GM12878 (cell line): ENCODE measurements around the gene HSPBAP1. TPM values are rescaled to one million over a fixed set of nuclear protein-coding genes. Genes with fewer than 3 reads are reported as not detected.

Source experiments
- ATAC-seq: fragments of 200-7000 bp; cut with Tn5 transposase; 3 replicates; pipeline ENCODE4 v1.9.1; 2020; ENCODE audit warnings: mild to moderate bottlenecking, moderate library complexity
- BruUV-seq: library from RNA; stranded (reverse); fragments of 400-500 nt; replicated peaks from 2 replicates; lab custom pipeline; 2021; lab: Mats Ljungman, UMichigan
- CTCF ChIA-PET: fragments of 300-600 bp; sonication (Branson Sonifier 250); formaldehyde crosslinking; extraction: SDS; loops from one replicate; lab custom pipeline; 2021; ENCODE audit warnings: inconsistent platforms; lab: Yijun Ruan, JAX
- POLR2A ChIA-PET: fragments of 350-600 bp; formaldehyde crosslinking; extraction: SDS; loops from one replicate; lab custom pipeline; 2021; ENCODE audit warnings: inconsistent platforms; lab: Charles Lee
- RAD21 ChIA-PET: fragments of 300-600 bp; sonication (Branson Sonifier 250); formaldehyde crosslinking; loops from one replicate; lab custom pipeline; 2023; ENCODE audit warnings: antibody characterized with exemption; ENCODE audit not compliant: unreplicated experiment; lab: Charles Lee
- SMC1A ChIA-PET: fragments of 300-600 bp; sonication (Branson Sonifier 250); formaldehyde crosslinking; loops from one replicate; lab custom pipeline; 2023; ENCODE audit not compliant: unreplicated experiment, uncharacterized antibody; lab: Charles Lee
- DNase-seq: peaks from one replicate; pipeline ENCODE4 v3.0.0-alpha.2; 2011; ENCODE audit warnings: low read depth, low spot score
- FAIRE-seq: peaks from 3 replicates; lab custom pipeline; 2011; peaks lifted over from hg19 to GRCh38; lab: Jason Lieb, UNC
- H2AFZ ChIP-seq: 2 replicates; pipeline ENCODE4 v1.6.0; 2011; ENCODE audit warnings: low read depth, low read length, control low read depth; ENCODE audit not compliant: control insufficient read depth
- H3K27ac ChIP-seq: 2 replicates; pipeline ENCODE4 v1.5.1; 2011; ENCODE audit warnings: control low read depth; ENCODE audit not compliant: control insufficient read depth, insufficient read depth
- H3K27me3 ChIP-seq, 2 experiments: replicated peaks in 1 of 2; 2 replicates each; pipeline versions ENCODE4 v1.6.0 to v1.6.1; 2011; ENCODE audit warnings: low read length in 1 of 2; ENCODE audit not compliant: control insufficient read depth in 2 of 2, insufficient read depth in 2 of 2
- H3K36me3 ChIP-seq, 2 experiments: 2 replicates each; pipeline ENCODE4 v1.5.1; 2011; ENCODE audit warnings: low read length in 1 of 2; ENCODE audit not compliant: control insufficient read depth in 2 of 2, insufficient read depth in 2 of 2
- H3K4me1 ChIP-seq: 2 replicates; pipeline ENCODE4 v1.6.1; 2011; ENCODE audit warnings: mild to moderate bottlenecking, low read length, moderate library complexity, mixed read lengths; ENCODE audit not compliant: control insufficient read depth, insufficient read depth
- H3K4me2 ChIP-seq: 2 replicates; pipeline ENCODE4 v1.6.0; 2011; ENCODE audit warnings: control low read depth; ENCODE audit not compliant: control insufficient read depth, insufficient read depth
- H3K4me3 ChIP-seq: fragments of 200-600 bp; sonication (generic); 2 replicates; pipeline ENCODE4 v1.5.1; 2016
- H3K79me2 ChIP-seq: 2 replicates; pipeline ENCODE4 v1.6.0; 2011; ENCODE audit warnings: low read length; ENCODE audit not compliant: control insufficient read depth, insufficient read depth
- H3K9ac ChIP-seq: 2 replicates; pipeline ENCODE4 v1.8.0; 2011; ENCODE audit warnings: low read length, control low read depth, mixed read lengths; ENCODE audit not compliant: control insufficient read depth, insufficient read depth
- H3K9me3 ChIP-seq: replicated peaks from 3 replicates; pipeline ENCODE4 v1.5.1; 2011; ENCODE audit warnings: mild to moderate bottlenecking, low read length; ENCODE audit not compliant: control insufficient read depth, insufficient read depth
- H4K20me1 ChIP-seq: 2 replicates; pipeline ENCODE4 v1.6.0; 2011; ENCODE audit not compliant: control insufficient read depth, insufficient read depth
- E4F1 ChIP-seq: fragments of 450-650 bp; IDR thresholded peaks from 2 replicates; pipeline ENCODE4 v1.6.1; 2018; ENCODE audit warnings: borderline replicate concordance, mild to moderate bottlenecking; ENCODE audit not compliant: partially characterized antibody
- ELK1 ChIP-seq: IDR thresholded peaks from 2 replicates; pipeline ENCODE4 v1.6.1; 2012; ENCODE audit warnings: low read depth, low read length, improper control_type of control experiment
- HCFC1 ChIP-seq: fragments of 150-350 bp; IDR thresholded peaks from 2 replicates; pipeline ENCODE4 v1.6.1; 2014; ENCODE audit warnings: low read length
- MLLT1 ChIP-seq: fragments of 450-650 bp; IDR thresholded peaks from 2 replicates; pipeline ENCODE4 v1.6.1; 2016; ENCODE audit warnings: mild to moderate bottlenecking
- MTA3 ChIP-seq: IDR thresholded peaks from 2 replicates; pipeline ENCODE4 v1.6.1; 2012; ENCODE audit warnings: low read length, inconsistent platforms, borderline replicate concordance
- NR2C2 ChIP-seq: IDR thresholded peaks from 2 replicates; pipeline ENCODE4 v1.6.1; 2011; ENCODE audit warnings: borderline replicate concordance, low read depth; ENCODE audit not compliant: control insufficient read depth, insufficient read length
- PKNOX1 ChIP-seq: fragments of 450-650 bp; IDR thresholded peaks from 2 replicates; pipeline ENCODE4 v1.6.1; 2016; ENCODE audit warnings: mild to moderate bottlenecking
- PML ChIP-seq: IDR thresholded peaks from 2 replicates; pipeline ENCODE4 v1.6.1; 2012; ENCODE audit warnings: low read length, inconsistent platforms
- SP1 ChIP-seq: IDR thresholded peaks from one replicate; pipeline ENCODE4 v1.6.1; 2011; ENCODE audit warnings: low read depth, low read length
- SUPT20H ChIP-seq: IDR thresholded peaks from 2 replicates; pipeline ENCODE4 v1.6.1; 2011; ENCODE audit warnings: low read depth, mild to moderate bottlenecking, low read length, moderate library complexity, borderline replicate concordance; ENCODE audit not compliant: control insufficient read depth
- TAF1 ChIP-seq: IDR thresholded peaks from 2 replicates; pipeline ENCODE4 v1.6.1; 2011; ENCODE audit warnings: mild to moderate bottlenecking, low read depth, low read length, borderline replicate concordance
- ZBTB4 ChIP-seq: fragments of 450-650 bp; formaldehyde crosslinking; IDR thresholded peaks from 2 replicates; pipeline ENCODE4 v1.4.0; 2022; ENCODE audit warnings: mild to moderate bottlenecking, moderate library complexity
- WGBS: methylation state at CpG from one replicate; pipeline ENCODE4 v1.1.6; 2016; ENCODE audit warnings: low lambda C conversion rate; ENCODE audit not compliant: insufficient replicate concordance, insufficient coverage; ENCODE audit errors: missing lambda C conversion rate; 5-methylcytosine and 5-hydroxymethylcytosine counted together
- in situ Hi-C: fragments of 300-500 bp; cut with MboI; formaldehyde crosslinking; loops from 9 replicates; pipeline ENCODE4 v1.14.3; 2018; ENCODE audit warnings: mixed read lengths
- intact Hi-C: fragments of 100-400 bp; cut with micrococcal nuclease; formaldehyde crosslinking; loops from one replicate; pipeline ENCODE4 v1.14.2; 2022; ENCODE audit not compliant: unreplicated experiment
- polyA plus RNA-seq, 11 experiments: library from polyadenylated mRNA; depleted of rRNA in 4 of 11; unstranded in 6 of 11; stranded (reverse) in 5 of 11; fragments of >200 nt; fragmentation: Nextera tagmentation in 4 of 11; fragmentation: Illumina TruSeq in 1 of 11; extraction: Ambion mirVana in 4 of 11; extraction: Trizol in 1 of 11; gene quantifications; 1 replicate in 1 of 11; 2 replicates in 10 of 11; pipeline versions ENCODE4 v1.2.1 to v1.2.3, GENCODE V29; 2011 to 2016; ENCODE audit warnings: inconsistent platforms in 2 of 11, missing spikeins in 2 of 11, low read depth in 1 of 11
- total RNA-seq, 4 experiments: library from RNA; depleted of rRNA in 3 of 4; stranded (reverse); fragments of >200 nt in 3 of 4; fragmentation: Illumina TruSeq in 1 of 4; extraction: Trizol in 1 of 4; gene quantifications; 2 replicates each; pipeline versions ENCODE4 v1.2.1 to v1.2.3, GENCODE V29; 2013 to 2021

The HSPBAP1 gene
- total and polyA plus RNA-seq, 10 of the 15 experiments (the other 5 are each of a cell fraction or from before 2014, with no cell fraction given) = 3.2 to 10.3 (median 7.9) TPM

- no peak for TF ChIP-seq ELK1
- TF ChIP-seq E4F1 = no peak
- TF ChIP-seq HCFC1 = no peak
- TF ChIP-seq SP1 = no peak
Observed at GRCh38 chr3:122787872-122788271, 5.8 kb downstream of the HSPBAP1 start (continued).

- Histone ChIP-seq H3K27me3 (no peaks in the 10 kb centered on the region), H3K79me2 (no peaks in the 10 kb centered on the region), H3K27ac (no peak overlapping the region), H4K20me1 (no peaks in the 10 kb centered on the region), H3K4me1 (no peaks in the 10 kb centered on the region), H2AFZ (no peak overlapping the region), H3K9ac (no peak overlapping the region), H3K9me3 (no peaks in the 10 kb centered on the region), H3K4me3 (no peak overlapping the region), H3K36me3 (no peaks in the 10 kb centered on the region), H3K4me2 (no peak overlapping the region)
- SMC1A ChIA-PET = interaction anchor here (0.6 kb wide), 1 partner anchor 30 kb away, joined by 3 read pairs; no protein-coding TSS in a partner anchor
- CTCF ChIA-PET = no interaction called here
- no peak for DNase-seq
- in situ Hi-C loops = no loop called here
- no TSS peak for BruUV-seq
- 100% methylated on average over 1 of the region's 1 CpG for WGBS
- no peak for FAIRE-seq
- intact Hi-C loops = no loop called here
- ATAC-seq = no peak
- POLR2A ChIA-PET = interaction anchor here (1.4 kb wide), 1 partner anchor 11 kb away, joined by 5 read pairs; no protein-coding TSS in a partner anchor
- RAD21 ChIA-PET = interaction anchor here (1.2 kb wide), 1 partner anchor 12 kb away, joined by 4 read pairs; no protein-coding TSS in a partner anchor
- TF ChIP-seq TAF1 (no peak), MTA3 (no peak), MLLT1 (no peak), ZBTB4 (CRISPR knock-in tag) (no peak), PKNOX1 (no peak), SUPT20H (no peak), PML (no peak), NR2C2 (no peak)
Observed at GRCh38 chr3:122786066-122786465, 7.6 kb downstream of the HSPBAP1 start.
